H1 (cell line): ENCODE measurements around the gene ASCC1. TPM values are rescaled to one million over a fixed set of nuclear protein-coding genes. Genes with fewer than 3 reads are reported as not detected.

ENCODE experiments used
- CTCF ChIA-PET: fragments of 300-600 bp; sonication (Branson Sonifier 250); formaldehyde crosslinking; loops from one replicate; lab custom pipeline; 2021; ENCODE audit not compliant: partially characterized antibody; lab: Charles Lee
- POLR2A ChIA-PET: fragments of 300-600 bp; sonication (Branson Sonifier 250); formaldehyde crosslinking; loops from one replicate; lab custom pipeline; 2021; ENCODE audit warnings: inconsistent platforms; ENCODE audit not compliant: partially characterized antibody; lab: Charles Lee
- DNase-seq, 2 experiments: peaks; one replicate each; pipeline versions ENCODE4 v3.0.0 to v3.0.0-alpha.2; 2010 to 2022; ENCODE audit warnings: low spot score in 2 of 2, low read depth in 1 of 2, mixed read lengths in 1 of 2
- FAIRE-seq: peaks from 2 replicates; lab custom pipeline; 2011; peaks lifted over from hg19 to GRCh38; lab: Jason Lieb, UNC
- H2AFZ ChIP-seq: 2 replicates; pipeline ENCODE4 v1.8.1; 2012; ENCODE audit warnings: low read length, inconsistent platforms
- H2AK5ac ChIP-seq: 2 replicates; pipeline ENCODE4 v1.6.1; 2013; ENCODE audit warnings: low read depth, low read length
- H2BK120ac ChIP-seq: replicated peaks from 2 replicates; pipeline ENCODE3; 2013; ENCODE audit warnings: low read depth, low read length, inconsistent platforms
- H2BK12ac ChIP-seq: 2 replicates; pipeline ENCODE4 v1.6.1; 2013; ENCODE audit warnings: low read depth, low read length
- H2BK15ac ChIP-seq: 2 replicates; pipeline ENCODE4 v1.6.1; 2013; ENCODE audit warnings: low read length
- H2BK20ac ChIP-seq: 2 replicates; pipeline ENCODE4 v1.6.1; 2013; ENCODE audit warnings: low read length
- H2BK5ac ChIP-seq: 2 replicates; pipeline ENCODE4 v1.6.1; 2013; ENCODE audit warnings: low read depth, low read length
- H3K14ac ChIP-seq: 2 replicates; pipeline ENCODE4 v1.6.1; 2013; ENCODE audit warnings: inconsistent platforms; ENCODE audit not compliant: insufficient read length
- H3K18ac ChIP-seq: 2 replicates; pipeline ENCODE4 v1.6.1; 2013; ENCODE audit warnings: low read length; ENCODE audit errors: extremely low read depth
- H3K23ac ChIP-seq: 2 replicates; pipeline ENCODE4 v1.6.1; 2013; ENCODE audit warnings: inconsistent platforms; ENCODE audit not compliant: insufficient read length
- H3K23me2 ChIP-seq: 2 replicates; pipeline ENCODE4 v1.6.1; 2013; ENCODE audit warnings: low read depth, low read length
- H3K27ac ChIP-seq: 2 replicates; pipeline ENCODE4 v1.6.1; 2011; ENCODE audit warnings: low read depth, low read length, inconsistent platforms
- H3K27me3 ChIP-seq, 4 experiments: replicated peaks in 1 of 4; 1 replicate in 1 of 4; 2 replicates in 3 of 4; pipeline versions ENCODE4 v1.6.1 to v1.8.1; 2011 to 2013; ENCODE audit warnings: low read length in 3 of 4, mild to moderate bottlenecking in 3 of 4, inconsistent platforms in 2 of 4, mixed read lengths in 2 of 4, moderate library complexity in 1 of 4; ENCODE audit not compliant: control insufficient read depth in 3 of 4, insufficient read depth in 3 of 4; ENCODE audit errors: extremely low read depth in 1 of 4
- H3K36me3 ChIP-seq, 4 experiments: 2 replicates each; pipeline versions ENCODE4 v1.6.1 to v1.8.1; 2011 to 2013; ENCODE audit warnings: mild to moderate bottlenecking in 4 of 4, low read length in 3 of 4, moderate library complexity in 2 of 4, control low read depth in 1 of 4, inconsistent platforms in 1 of 4; ENCODE audit not compliant: insufficient read depth in 4 of 4, control insufficient read depth in 2 of 4
- H3K4ac ChIP-seq: replicated peaks from 2 replicates; pipeline ENCODE3; 2013; ENCODE audit warnings: low read length, low read depth, mixed read lengths, inconsistent platforms; ENCODE audit not compliant: insufficient read length
- H3K4me1 ChIP-seq, 4 experiments: replicated peaks in 1 of 4; 1 replicate in 1 of 4; 2 replicates in 3 of 4; pipeline versions ENCODE4 v1.6.1 to v1.8.1; 2011 to 2013; ENCODE audit warnings: low read length in 3 of 4, inconsistent platforms in 2 of 4, mixed read lengths in 1 of 4; ENCODE audit not compliant: insufficient read depth in 4 of 4, control insufficient read depth in 3 of 4
- H3K4me2 ChIP-seq, 2 experiments: 2 replicates each; pipeline versions ENCODE4 v1.6.1 to v1.8.1; 2011 to 2013; ENCODE audit warnings: low read depth in 2 of 2, low read length in 2 of 2, control low read depth in 1 of 2, inconsistent platforms in 1 of 2, mild to moderate bottlenecking in 1 of 2; ENCODE audit not compliant: insufficient read depth in 1 of 2
- H3K4me3 ChIP-seq, 4 experiments: fragments of 200-600, 300-600 bp in 1 of 4; sonication (generic), shearing (Covaris generic), sonication (Bioruptor Twin) in 1 of 4; 2 replicates each; pipeline versions ENCODE4 v1.5.1 to v1.8.1; 2011 to 2016; ENCODE audit warnings: low read length in 4 of 4, low read depth in 3 of 4, control low read depth in 2 of 4, inconsistent platforms in 2 of 4, mild to moderate bottlenecking in 2 of 4, mixed read lengths in 1 of 4, moderate library complexity in 1 of 4; ENCODE audit not compliant: insufficient read depth in 2 of 4; ENCODE audit errors: extremely low read depth in 1 of 4
- H3K56ac ChIP-seq: replicated peaks from 2 replicates; pipeline ENCODE3; 2013; ENCODE audit warnings: low read depth, mild to moderate bottlenecking, mixed read lengths, low read length, inconsistent platforms; ENCODE audit not compliant: insufficient read length
- H3K79me1 ChIP-seq: 2 replicates; pipeline ENCODE4 v1.6.1; 2013; ENCODE audit warnings: low read depth, low read length, control low read depth
- H3K79me2 ChIP-seq, 2 experiments: 2 replicates each; pipeline versions ENCODE4 v1.6.1 to v1.8.1; 2012 to 2013; ENCODE audit warnings: low read length in 2 of 2, mild to moderate bottlenecking in 2 of 2, inconsistent platforms in 1 of 2; ENCODE audit not compliant: insufficient read depth in 2 of 2, control insufficient read depth in 1 of 2
- H3K9ac ChIP-seq, 4 experiments: replicated peaks in 1 of 4; 1 replicate in 1 of 4; 2 replicates in 3 of 4; pipeline versions ENCODE4 v1.6.1 to v1.8.1; 2011 to 2013; ENCODE audit warnings: low read depth in 3 of 4, low read length in 3 of 4, control low read depth in 2 of 4, mild to moderate bottlenecking in 2 of 4, moderate library complexity in 2 of 4, inconsistent platforms in 1 of 4; ENCODE audit errors: extremely low read depth in 1 of 4
- H3K9me3 ChIP-seq, 2 experiments: 2 replicates each; pipeline versions ENCODE4 v1.6.1 to v1.8.1; 2012 to 2013; ENCODE audit warnings: mild to moderate bottlenecking in 2 of 2, moderate library complexity in 2 of 2, control low read depth in 1 of 2, inconsistent platforms in 1 of 2, low read depth in 1 of 2, low read length in 1 of 2, mixed read lengths in 1 of 2; ENCODE audit not compliant: insufficient read depth in 2 of 2
- H4K20me1 ChIP-seq, 2 experiments: replicated peaks in 1 of 2; 2 replicates each; pipeline versions ENCODE3 to v1.8.1; 2011 to 2013; ENCODE audit warnings: inconsistent platforms in 2 of 2, low read length in 2 of 2, mild to moderate bottlenecking in 1 of 2; ENCODE audit not compliant: insufficient read depth in 2 of 2, control insufficient read depth in 1 of 2
- H4K5ac ChIP-seq: 2 replicates; pipeline ENCODE4 v1.6.1; 2013; ENCODE audit warnings: low read length, low read depth, mixed read lengths, inconsistent platforms; ENCODE audit not compliant: insufficient read length
- H4K8ac ChIP-seq: 2 replicates; pipeline ENCODE4 v1.8.0; 2013; ENCODE audit warnings: mild to moderate bottlenecking, moderate library complexity, low read length, inconsistent platforms; ENCODE audit not compliant: insufficient read depth; ENCODE audit errors: extremely low read depth
- H4K91ac ChIP-seq: replicated peaks from 2 replicates; pipeline ENCODE3; 2013; ENCODE audit warnings: low read length, mixed read lengths, inconsistent platforms; ENCODE audit not compliant: insufficient read length
- GABPA ChIP-seq: IDR thresholded peaks from 2 replicates; pipeline ENCODE4 v1.6.1; 2011; ENCODE audit warnings: mild to moderate bottlenecking, low read length, moderate library complexity, borderline replicate concordance; ENCODE audit not compliant: insufficient read depth
- WGBS, 2 experiments: shearing (Covaris generic) in 1 of 2; methylation state at CpG; one replicate each; pipeline versions ENCODE4 v1.1.6 to v1.1.7; 2013 to 2015; ENCODE audit warnings: low lambda C conversion rate in 2 of 2, mixed read lengths in 2 of 2, inconsistent platforms in 1 of 2, low coverage in 1 of 2, missing lambda C conversion rate in 1 of 2; ENCODE audit not compliant: insufficient replicate concordance in 2 of 2, insufficient coverage in 1 of 2, insufficient read length in 1 of 2; ENCODE audit errors: extremely low coverage in 1 of 2, missing lambda C conversion rate in 1 of 2; 5-methylcytosine and 5-hydroxymethylcytosine counted together
- polyA plus RNA-seq, 7 experiments: library from polyadenylated mRNA; depleted of rRNA in 3 of 7; stranded (reverse) in 5 of 7; unstranded in 2 of 7; fragments of >200 nt in 5 of 7; fragments of 200-250 nt in 2 of 7; gene quantifications; 1 replicate in 5 of 7; 2 replicates in 1 of 7; 4 replicates in 1 of 7; pipeline versions ENCODE4 v1.2.1 to v1.2.3, GENCODE V29; 2011 to 2013; ENCODE audit warnings: missing spikeins in 2 of 7, mixed read lengths in 2 of 7
- total RNA-seq: library from RNA; stranded (reverse); fragmentation: NEBNext Ultra II Directional; extraction: Animal tissue kit (Norgen Biotek cat#: 25700); gene quantifications from 2 replicates; pipeline ENCODE4 v1.2.1, GENCODE V29; 2021

ASCC1 gene
- total and polyA plus RNA-seq, 2 of the 8 experiments (the other 6 are each of a cell fraction or from before 2014, with no cell fraction given), result 25.6 to 35.8 TPM

DNA sequence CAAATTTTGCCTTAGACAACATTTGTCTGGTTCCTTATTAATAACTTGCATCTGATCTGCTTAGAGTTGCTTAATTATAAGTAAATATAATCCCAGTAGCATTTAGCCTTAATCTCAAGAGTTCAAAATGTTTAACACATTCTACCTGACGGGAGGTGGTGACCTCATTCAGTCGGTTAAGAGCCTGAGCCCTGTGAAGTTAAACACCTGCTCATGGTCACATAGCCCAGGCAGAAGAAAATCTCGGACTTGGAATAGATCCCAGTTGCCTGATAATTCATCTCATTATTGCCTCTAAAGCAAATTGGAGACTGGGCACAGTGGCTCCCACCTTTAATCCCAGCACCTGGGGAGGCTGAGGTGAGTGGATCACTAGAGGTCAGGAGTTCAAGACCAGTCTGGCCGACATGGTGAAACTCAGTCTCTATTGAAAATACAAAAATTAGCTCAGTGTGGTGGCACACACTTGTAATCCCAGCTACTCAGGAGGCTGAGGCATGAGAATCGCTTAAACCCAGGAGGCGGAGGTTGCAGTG lies 18.6 kb upstream of the ASCC1 start:
- peaks cover 15 to 31% (median 22%) of the 10 kb centered on the region in 4 experiments for H3K36me3 ChIP-seq
- CTCF ChIA-PET, result interaction anchor here (0.7 to 1.3 kb wide), 2 partner anchors 95 to 256 kb away, joined by 4 read pairs; no protein-coding TSS in a partner anchor

More for the DNA sequence above, 18.6 kb upstream of the ASCC1 start:
- H3K14ac ChIP-seq, result no peak overlapping the region
- no peaks in the 10 kb centered on the region; the same call in 1 of the 2 replicates for H3K79me1 ChIP-seq
- no peak overlapping the region for H3K4me3 ChIP-seq
- no peak overlapping the region for H3K9ac ChIP-seq
- no peak overlapping the region for H3K56ac ChIP-seq
- H4K91ac ChIP-seq, result no peak overlapping the region
- no peaks in the 10 kb centered on the region for H3K23me2 ChIP-seq
- H3K27ac ChIP-seq, result no peak overlapping the region
- no peaks in the 10 kb centered on the region for H4K20me1 ChIP-seq
- no peak overlapping the region for H2BK120ac ChIP-seq
- H3K27me3 ChIP-seq, result no peaks in the 10 kb centered on the region
- H2BK5ac ChIP-seq, result no peak overlapping the region
- H4K5ac ChIP-seq, result no peak overlapping the region
- H3K23ac ChIP-seq, result no peak overlapping the region
- no peak overlapping the region for H3K4me2 ChIP-seq
- no peak overlapping the region for H2AFZ ChIP-seq
- H3K4ac ChIP-seq, result no peak overlapping the region
- H3K79me2 ChIP-seq, result peaks cover 0 to under 1% of the 10 kb centered on the region in 2 experiments; a peak in 2 of 4 replicates
- no peak for FAIRE-seq
- no peak for TF ChIP-seq GABPA
- WGBS, 2 experiments, result 94% methylated on average over 6 of the region's 6 CpGs; no CpG with 5 or more reads in 1 of the 2 experiments
- no peak overlapping the region for H3K18ac ChIP-seq
- H4K8ac ChIP-seq, result no peak overlapping the region
- H3K4me1 ChIP-seq, result peaks cover 0 to under 1% (median 0%) of the 10 kb centered on the region in 4 experiments; a peak in 2 of 7 replicates
- H2BK20ac ChIP-seq, result no peak overlapping the region
- DNase-seq, result no peak
- no peaks in the 10 kb centered on the region for H3K9me3 ChIP-seq
- H2AK5ac ChIP-seq, result no peak overlapping the region
- H2BK12ac ChIP-seq, result no peak overlapping the region
- POLR2A ChIA-PET, result interaction anchor here (2.5 to 4.5 kb wide), 2 partner anchors 14 to 40 kb away, joined by 10 to 35 read pairs; no protein-coding TSS in a partner anchor
- no peak overlapping the region for H2BK15ac ChIP-seq
